Pulmonary artery endothelial cell (primary cell): ENCODE measurements around the gene ADGRE1. TPM values are rescaled to one million over a fixed set of nuclear protein-coding genes. Genes with fewer than 3 reads are reported as not detected.
"Not testable (repeated sequence)": the region's sequence is repeated elsewhere in the genome, so short reads cannot be mapped to it uniquely, and the experiment has no call there.

Experiments used
- DNase-seq: peaks from one replicate; pipeline ENCODE4 v3.0.0-alpha.2; 2011; ENCODE audit warnings: low read depth, low spot score
- total RNA-seq: library from RNA; depleted of rRNA; stranded (reverse); fragments of >200 nt; gene quantifications from 2 replicates; pipeline ENCODE4 v1.2.3, GENCODE V29; 2014

The ADGRE1 gene
- not detected in 2 replicates for total RNA-seq

- no peak for DNase-seq
These were observed at the start of gene ADGRE1 for GRCh38 chr19:6887316-6887715. ADGRE1 (plus strand) TSS chr19:6887579; CDS start chr19:6887609, 30 bp downstream.

GRCh38 chr19:6838062-6838655 lies 49.2 kb upstream of the ADGRE1 start:
- DNase-seq = no peak

- no peak for DNase-seq
These were observed 44.3 kb upstream of the ADGRE1 start for GRCh38 chr19:6842871-6843607.

- DNase-seq = no peak
These were observed 39.6 kb upstream of the ADGRE1 start for GRCh38 chr19:6847828-6848200.

GRCh38 chr19:6848986-6849385 lies 38.4 kb upstream of the ADGRE1 start:
- no peak for DNase-seq

GRCh38 chr19:6849876-6850275 lies 37.5 kb upstream of the ADGRE1 start:
- DNase-seq = no peak

GRCh38 chr19:6851359-6851758 lies 36.0 kb upstream of the ADGRE1 start:
- no peak for DNase-seq

- no peak for DNase-seq
These were observed 35.4 kb upstream of the ADGRE1 start for GRCh38 chr19:6852001-6852400.

- DNase-seq = no peak
These were observed 33.5 kb upstream of the ADGRE1 start for GRCh38 chr19:6853868-6854267.

- DNase-seq = no peak
These were observed 32.6 kb upstream of the ADGRE1 start for GRCh38 chr19:6854758-6855157.

- DNase-seq = no peak
These were observed 30.5 kb upstream of the ADGRE1 start for GRCh38 chr19:6856749-6857372.

GRCh38 chr19:6861683-6862286 lies 25.6 kb upstream of the ADGRE1 start:
- DNase-seq = no peak

- DNase-seq = peak; percentile 47
These were observed 24.7 kb upstream of the ADGRE1 start for GRCh38 chr19:6862673-6863078.

- DNase-seq = no peak
These were observed 22.9 kb upstream of the ADGRE1 start for GRCh38 chr19:6864325-6864940.

GRCh38 chr19:6865849-6866248 lies 21.5 kb upstream of the ADGRE1 start:
- no peak for DNase-seq

- DNase-seq = no peak
These were observed 20.6 kb upstream of the ADGRE1 start for GRCh38 chr19:6866741-6867151.

GRCh38 chr19:6868351-6868750 lies 19.0 kb upstream of the ADGRE1 start:
- DNase-seq = no peak

- not testable (repeated sequence) for DNase-seq
These were observed 18.1 kb upstream of the ADGRE1 start for GRCh38 chr19:6869151-6869882.

GRCh38 chr19:6873708-6874431 lies 13.5 kb upstream of the ADGRE1 start:
- DNase-seq = no peak

- DNase-seq = no peak
These were observed 12.2 kb upstream of the ADGRE1 start for GRCh38 chr19:6875218-6875617.

GRCh38 chr19:6876748-6877147 lies 10.6 kb upstream of the ADGRE1 start:
- no peak for DNase-seq
